Endothelial cell of umbilical vein (primary cell): ENCODE data around the gene ZNF141. TPM values are rescaled to one million over a fixed set of nuclear protein-coding genes. Genes with fewer than 3 reads are reported as not detected.

Experiments used
- BruUV-seq: library from RNA; stranded (reverse); fragments of 400-500 nt; replicated peaks from 2 replicates; lab custom pipeline; 2021; lab: Mats Ljungman, UMichigan
- CTCF ChIA-PET: fragments of 300-600, 350-600 bp; sonication (Branson Sonifier 250); formaldehyde crosslinking; loops from one replicate; lab custom pipeline; 2021; ENCODE audit warnings: antibody characterized with exemption, inconsistent platforms; lab: Charles Lee
- POLR2A ChIA-PET: fragments of 300-600, 350-600 bp; sonication (Branson Sonifier 250); formaldehyde crosslinking; loops from one replicate; lab custom pipeline; 2021; ENCODE audit warnings: antibody characterized with exemption, inconsistent platforms; lab: Charles Lee
- DNase-seq: peaks from one replicate; pipeline ENCODE4 v3.0.0-alpha.2; 2011; ENCODE audit warnings: low read depth, low spot score
- FAIRE-seq: peaks from 2 replicates; lab custom pipeline; 2011; peaks lifted over from hg19 to GRCh38; lab: Jason Lieb, UNC
- H2AFZ ChIP-seq: 2 replicates; pipeline ENCODE4 v1.6.0; 2012; ENCODE audit warnings: low read depth, low read length, control low read depth, inconsistent platforms
- H3K27ac ChIP-seq: 2 replicates; pipeline ENCODE4 v1.5.1; 2011; ENCODE audit warnings: low read depth, mild to moderate bottlenecking, control low read depth, low read length, moderate library complexity; ENCODE audit not compliant: insufficient read depth
- H3K27me3 ChIP-seq, 2 experiments: 2 replicates each; pipeline versions ENCODE4 v1.6.0 to v1.6.1; 2011; ENCODE audit warnings: low read length in 2 of 2, mixed read lengths in 1 of 2; ENCODE audit not compliant: control insufficient read depth in 2 of 2, insufficient read depth in 2 of 2
- H3K36me3 ChIP-seq, 2 experiments: 2 replicates in 1 of 2; 3 replicates in 1 of 2; pipeline ENCODE4 v1.5.1; 2011; ENCODE audit warnings: low read length in 2 of 2, mild to moderate bottlenecking in 1 of 2, moderate library complexity in 1 of 2; ENCODE audit not compliant: control insufficient read depth in 2 of 2, insufficient read depth in 2 of 2; ENCODE audit errors: extremely low read depth in 1 of 2
- H3K4me1 ChIP-seq: 3 replicates; pipeline ENCODE4 v1.5.1; 2011; ENCODE audit warnings: mild to moderate bottlenecking, low read length; ENCODE audit not compliant: control insufficient read depth, insufficient read depth; ENCODE audit errors: extremely low read depth
- H3K4me2 ChIP-seq: 2 replicates; pipeline ENCODE4 v1.6.1; 2011; ENCODE audit warnings: low read length, control low read depth, mixed read lengths; ENCODE audit not compliant: insufficient read depth
- H3K4me3 ChIP-seq, 3 experiments: fragments of 200-600 bp in 1 of 3; sonication (generic), shearing (Covaris generic) in 1 of 3; replicated peaks in 1 of 3; 2 replicates each; pipeline ENCODE4 v1.5.1; 2011 to 2016; ENCODE audit warnings: control low read depth in 3 of 3, low read length in 3 of 3, mild to moderate bottlenecking in 2 of 3, inconsistent platforms in 1 of 3, low read depth in 1 of 3, moderate library complexity in 1 of 3; ENCODE audit not compliant: insufficient read depth in 1 of 3
- H3K79me2 ChIP-seq: 2 replicates; pipeline ENCODE4 v1.6.0; 2012; ENCODE audit warnings: low read length, inconsistent platforms; ENCODE audit not compliant: control insufficient read depth, insufficient read depth
- H3K9ac ChIP-seq: replicated peaks from 2 replicates; pipeline ENCODE3; 2011; ENCODE audit warnings: low read length, control low read depth; ENCODE audit not compliant: insufficient read depth; ENCODE audit errors: extremely low read depth
- H3K9me1 ChIP-seq: replicated peaks from 3 replicates; pipeline ENCODE4 v1.6.0; 2011; ENCODE audit warnings: mild to moderate bottlenecking, low read length; ENCODE audit not compliant: control insufficient read depth, insufficient read depth; ENCODE audit errors: extremely low read depth
- H3K9me3 ChIP-seq: replicated peaks from 2 replicates; pipeline ENCODE4 v1.5.1; 2012; ENCODE audit warnings: low read length, inconsistent platforms; ENCODE audit not compliant: control insufficient read depth, insufficient read depth
- H4K20me1 ChIP-seq: replicated peaks from 2 replicates; pipeline ENCODE3; 2011; ENCODE audit warnings: mild to moderate bottlenecking, low read length; ENCODE audit not compliant: control insufficient read depth, insufficient read depth; ENCODE audit errors: extremely low read depth
- EZH2 ChIP-seq: IDR thresholded peaks from 2 replicates; pipeline ENCODE4 v1.6.1; 2012; ENCODE audit warnings: borderline replicate concordance, low read depth, mild to moderate bottlenecking, moderate library complexity, low read length, inconsistent platforms; ENCODE audit not compliant: severe bottlenecking
- FOS ChIP-seq: IDR thresholded peaks from 2 replicates; pipeline ENCODE4 v1.6.1; 2011; ENCODE audit warnings: mild to moderate bottlenecking, low read length, moderate library complexity, borderline replicate concordance; ENCODE audit not compliant: insufficient read depth
- GATA2 ChIP-seq: IDR thresholded peaks from 2 replicates; pipeline ENCODE4 v1.7.0; 2011; ENCODE audit warnings: low read depth, mild to moderate bottlenecking, moderate library complexity, mixed read lengths, low read length; ENCODE audit not compliant: insufficient read length, insufficient read depth
- JUN ChIP-seq: IDR thresholded peaks from 2 replicates; pipeline ENCODE4 v1.6.1; 2011; ENCODE audit warnings: borderline replicate concordance, low read depth; ENCODE audit not compliant: insufficient read length, insufficient read depth
- MAX ChIP-seq: IDR thresholded peaks from 2 replicates; pipeline ENCODE4 v1.6.1; 2011; ENCODE audit not compliant: insufficient read depth, insufficient read length
- MYC ChIP-seq: IDR thresholded peaks from one replicate; pipeline ENCODE4 v1.6.1; 2011; ENCODE audit warnings: mild to moderate bottlenecking, low read depth, low read length
- POLR2A ChIP-seq: IDR thresholded peaks from 2 replicates; pipeline ENCODE4 v1.6.1; 2012; ENCODE audit warnings: low read depth, mild to moderate bottlenecking, control low read depth, low read length
- POLR2AphosphoS5 ChIP-seq: IDR thresholded peaks from 2 replicates; pipeline ENCODE4 v1.6.1; 2012; ENCODE audit warnings: low read depth, mild to moderate bottlenecking, control low read depth, low read length, moderate library complexity; ENCODE audit not compliant: insufficient read depth
- dilution Hi-C: fragments of 300-500 bp; cut with MboI; formaldehyde crosslinking; loops from one replicate; pipeline ENCODE4 v1.15.0; 2019; ENCODE audit warnings: low sequenced_read_pairs; ENCODE audit not compliant: extremely low pct_ligation_motif_present
- intact Hi-C: fragments of 100-400 bp; cut with micrococcal nuclease; formaldehyde crosslinking; loops from one replicate; pipeline ENCODE4 v1.10.0; 2022
- polyA plus RNA-seq, 4 experiments: library from polyadenylated mRNA; depleted of rRNA in 3 of 4; stranded (reverse) in 3 of 4; unstranded in 1 of 4; fragments of >200 nt; gene quantifications; 2 replicates each; pipeline versions ENCODE4 v1.2.1 to v1.2.3, GENCODE V29; 2011 to 2012; ENCODE audit warnings: missing spikeins in 1 of 4
- total RNA-seq: library from RNA; stranded (reverse); gene quantifications from 2 replicates; pipeline ENCODE4 v1.2.3, GENCODE V29; 2021
- TF ChIP-seq, protein P1 (sequence below), 2 donors: IDR thresholded peaks; 1 replicate in 1 of 2; 2 replicates in 1 of 2; pipeline ENCODE4 v1.5.1; 2011; ENCODE audit warnings: low read length in 2 of 2, mild to moderate bottlenecking in 2 of 2, moderate library complexity in 2 of 2, control low read depth in 1 of 2, inconsistent platforms in 1 of 2, low read depth in 1 of 2; ENCODE audit not compliant: insufficient read depth in 1 of 2; ENCODE audit errors: extremely low read depth in 1 of 2

The ZNF141 gene
- total and polyA plus RNA-seq, 2 donors (not counting 3 experiments of a cell fraction or from before 2014, with no cell fraction given): 2.2 to 11.4 TPM

DNA sequence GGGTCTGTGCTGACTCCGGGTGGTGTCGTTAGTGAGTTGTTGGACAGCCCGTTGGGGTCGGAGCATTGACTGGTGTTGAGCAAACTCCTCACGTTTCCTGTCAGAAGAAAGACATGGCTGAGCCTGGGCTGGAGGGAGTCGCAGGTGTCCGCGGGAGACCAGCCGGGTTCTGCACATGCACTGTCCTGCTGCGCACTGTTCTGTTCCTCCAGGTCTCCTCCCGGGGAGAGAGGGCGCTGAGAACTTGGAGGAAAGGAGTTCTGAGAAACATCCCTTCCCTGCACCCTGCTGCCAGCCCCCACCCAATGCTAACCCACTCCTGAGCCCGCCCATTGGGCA lies 1.1 kb downstream of the ZNF141 start:
- DNase-seq: no peak
- Histone ChIP-seq H3K4me3 (peak overlapping the region; percentile 0 to 78 (median 39)), H3K79me2 (peaks cover 20% of the 10 kb centered on the region), H3K9ac (no peak overlapping the region), H3K9me1 (no peaks in the 10 kb centered on the region), H3K36me3 (no peaks in the 10 kb centered on the region), H3K4me2 (peak overlapping the region; percentile 4), H3K27ac (no peak overlapping the region), H3K9me3 (no peaks in the 10 kb centered on the region), H3K27me3 (no peaks in the 10 kb centered on the region), H4K20me1 (no peaks in the 10 kb centered on the region), H2AFZ (no peak overlapping the region), H3K4me1 (peaks cover 3% of the 10 kb centered on the region)
- BruUV-seq: no TSS peak
- CTCF ChIA-PET: no interaction called here
- intact Hi-C loops: loop anchor here (10.0 kb wide), 3 partner anchors 94 to 336 kb away; partner anchors contain the start of genes ATP5ME and MYL5
- dilution Hi-C loops: no loop called here
- TF ChIP-seq MYC (no peak), POLR2A (no peak), EZH2 (no peak), POLR2AphosphoS5 (no peak), MAX (no peak), GATA2 (no peak), FOS (no peak), JUN (no peak)
- TF ChIP-seq, protein P1, sequence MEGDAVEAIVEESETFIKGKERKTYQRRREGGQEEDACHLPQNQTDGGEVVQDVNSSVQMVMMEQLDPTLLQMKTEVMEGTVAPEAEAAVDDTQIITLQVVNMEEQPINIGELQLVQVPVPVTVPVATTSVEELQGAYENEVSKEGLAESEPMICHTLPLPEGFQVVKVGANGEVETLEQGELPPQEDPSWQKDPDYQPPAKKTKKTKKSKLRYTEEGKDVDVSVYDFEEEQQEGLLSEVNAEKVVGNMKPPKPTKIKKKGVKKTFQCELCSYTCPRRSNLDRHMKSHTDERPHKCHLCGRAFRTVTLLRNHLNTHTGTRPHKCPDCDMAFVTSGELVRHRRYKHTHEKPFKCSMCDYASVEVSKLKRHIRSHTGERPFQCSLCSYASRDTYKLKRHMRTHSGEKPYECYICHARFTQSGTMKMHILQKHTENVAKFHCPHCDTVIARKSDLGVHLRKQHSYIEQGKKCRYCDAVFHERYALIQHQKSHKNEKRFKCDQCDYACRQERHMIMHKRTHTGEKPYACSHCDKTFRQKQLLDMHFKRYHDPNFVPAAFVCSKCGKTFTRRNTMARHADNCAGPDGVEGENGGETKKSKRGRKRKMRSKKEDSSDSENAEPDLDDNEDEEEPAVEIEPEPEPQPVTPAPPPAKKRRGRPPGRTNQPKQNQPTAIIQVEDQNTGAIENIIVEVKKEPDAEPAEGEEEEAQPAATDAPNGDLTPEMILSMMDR (IDR thresholded peaks at IDR 0.05; ENCODE audit: extremely low read depth in 1 of 2, insufficient read depth in 1 of 2, low read depth in 1 of 2, low read length in 2 of 2): no peak
- POLR2A ChIA-PET: no interaction called here
- no peak for FAIRE-seq
